GM18507 (cell line): Measurements from ENCODE around the gene MAN2A1.

Experiments used
- DNase-seq: peaks from one replicate; pipeline ENCODE4 v3.0.0; 2011; ENCODE audit warnings: low read depth; ENCODE audit not compliant: insufficient read length; ENCODE audit errors: extremely low spot score
- FAIRE-seq: peaks from 2 replicates; lab custom pipeline; 2011; peaks lifted over from hg19 to GRCh38; lab: Jason Lieb, UNC

Gene MAN2A1

DNA sequence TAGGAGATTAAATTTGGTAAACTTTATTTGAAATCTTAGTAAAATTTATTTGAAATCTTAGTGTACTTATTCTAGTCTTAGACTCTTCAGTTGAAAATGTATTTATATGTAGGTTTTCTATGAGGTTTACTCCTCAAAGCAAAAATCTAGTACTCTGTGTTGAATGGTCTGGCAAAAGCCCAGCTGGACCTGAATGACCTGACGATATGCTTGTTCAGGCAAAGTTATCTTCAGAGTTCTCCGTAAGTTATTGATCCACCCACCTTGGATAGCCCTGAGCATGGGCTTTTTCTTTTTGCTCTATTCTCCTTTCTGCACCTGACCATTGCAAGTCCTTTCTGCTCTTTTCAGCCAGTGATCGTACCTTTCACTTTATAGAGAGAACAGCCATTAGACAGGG lies 158.4 kb downstream of the MAN2A1 start:
- FAIRE-seq = no peak

DNA sequence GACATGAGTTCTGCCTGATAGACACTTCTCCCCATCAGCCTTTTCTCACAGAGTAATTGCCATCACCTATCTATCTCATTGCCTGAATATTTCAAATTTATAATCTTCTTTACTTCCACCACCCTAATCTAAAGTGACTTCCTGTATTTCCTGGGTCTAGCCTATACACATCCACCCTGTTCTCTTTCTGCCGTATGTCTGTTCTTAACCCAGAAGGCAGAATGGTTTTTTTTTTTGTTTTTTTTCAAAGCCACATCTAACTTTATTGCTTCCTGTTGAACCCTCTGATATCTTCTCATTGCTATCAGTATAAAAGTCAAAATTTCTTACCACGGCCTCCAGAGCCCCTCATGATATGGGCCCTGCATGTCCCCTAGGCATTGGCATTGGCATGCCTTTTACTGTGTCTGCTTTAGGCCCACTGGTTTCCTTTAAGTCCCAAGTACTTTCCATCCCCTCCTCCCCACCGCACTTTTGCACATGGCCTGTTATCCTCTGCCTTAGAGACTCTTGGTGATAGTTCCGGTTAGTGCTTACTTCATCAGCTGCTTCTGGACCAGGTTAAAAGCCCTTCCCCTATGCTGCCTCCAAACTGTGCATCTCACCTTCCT lies 159.9 kb downstream of the MAN2A1 start:
- DNase-seq = no peak
- FAIRE-seq = no peak

More for the DNA sequence above, 158.4 kb downstream of the MAN2A1 start:
- no peak for DNase-seq

DNA sequence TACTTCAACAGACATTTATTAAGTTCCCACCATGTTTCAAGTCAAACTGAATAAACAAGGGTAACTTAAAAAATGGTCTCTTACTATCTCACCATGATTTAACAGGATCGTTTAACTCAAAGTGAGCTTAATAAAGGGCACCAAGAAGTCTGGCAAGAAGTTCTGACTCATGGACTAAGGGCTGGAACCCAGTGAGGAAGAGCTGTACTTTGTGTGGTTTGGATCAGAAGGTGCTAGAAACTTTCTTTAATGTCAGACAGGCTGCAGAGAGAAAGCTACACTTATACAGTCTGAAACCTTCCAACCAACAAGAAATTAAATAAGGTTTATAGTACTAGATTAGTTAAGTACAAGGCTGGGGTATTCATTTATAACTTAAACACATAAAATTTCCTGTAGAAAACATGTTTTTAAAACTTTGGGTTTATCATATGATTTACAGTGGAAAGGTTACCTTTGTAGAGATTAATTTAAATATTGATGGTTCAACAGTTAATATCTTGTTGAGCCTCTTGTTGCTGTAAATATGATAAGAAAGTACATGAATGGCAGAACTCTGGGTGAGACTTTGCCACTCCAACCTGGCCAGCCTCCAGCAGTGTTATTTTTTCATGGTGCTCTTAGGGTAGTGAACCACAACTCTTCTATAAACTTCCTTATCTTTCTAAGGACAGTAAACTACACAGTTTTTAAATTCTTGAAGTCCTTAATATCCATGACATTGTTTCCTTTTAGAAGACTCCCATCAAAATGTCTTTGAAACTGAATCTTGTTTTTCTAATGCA lies 162.8 kb downstream of the MAN2A1 start:
- no peak for DNase-seq
- FAIRE-seq = no peak

DNA sequence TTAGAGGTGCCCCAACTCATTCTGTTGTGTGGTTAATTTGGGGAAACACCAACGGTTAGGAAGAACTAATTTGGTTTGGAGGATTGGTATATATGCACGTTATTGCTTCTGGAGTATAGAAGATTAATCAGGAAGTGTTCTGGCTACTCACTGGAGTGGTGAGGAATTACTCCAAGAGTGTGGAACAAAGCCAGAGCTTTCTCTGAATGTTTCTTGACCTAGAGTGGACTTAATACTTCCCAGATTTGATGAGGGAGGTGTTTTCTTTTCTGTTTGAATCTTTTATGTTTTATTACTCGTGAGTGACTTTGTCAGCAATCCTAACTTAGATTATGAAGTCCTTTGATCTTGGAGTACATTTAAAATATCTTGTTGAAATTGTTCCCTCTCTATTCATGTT lies 163.7 kb downstream of the MAN2A1 start:
- DNase-seq (no peak), FAIRE-seq (no peak)

DNA sequence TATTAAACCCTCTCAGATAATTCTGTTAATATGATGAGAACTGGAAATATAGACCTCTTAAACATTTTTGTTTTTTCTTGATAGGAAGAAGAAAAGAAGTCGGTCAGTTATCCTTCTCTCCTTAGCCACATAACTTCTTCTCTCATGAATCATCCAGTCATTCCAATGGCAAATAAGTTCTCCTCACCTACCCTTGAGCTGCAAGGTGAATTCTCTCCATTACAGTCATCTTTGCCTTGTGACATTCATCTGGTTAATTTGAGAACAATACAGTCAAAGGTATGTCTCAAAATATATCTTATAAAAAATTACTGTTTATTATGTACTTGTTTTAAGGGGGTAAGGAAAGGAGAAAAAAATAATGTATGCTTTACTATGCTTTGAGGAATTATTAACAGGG lies 165.3 kb downstream of the MAN2A1 start:
- FAIRE-seq (no peak), DNase-seq (no peak)

DNA sequence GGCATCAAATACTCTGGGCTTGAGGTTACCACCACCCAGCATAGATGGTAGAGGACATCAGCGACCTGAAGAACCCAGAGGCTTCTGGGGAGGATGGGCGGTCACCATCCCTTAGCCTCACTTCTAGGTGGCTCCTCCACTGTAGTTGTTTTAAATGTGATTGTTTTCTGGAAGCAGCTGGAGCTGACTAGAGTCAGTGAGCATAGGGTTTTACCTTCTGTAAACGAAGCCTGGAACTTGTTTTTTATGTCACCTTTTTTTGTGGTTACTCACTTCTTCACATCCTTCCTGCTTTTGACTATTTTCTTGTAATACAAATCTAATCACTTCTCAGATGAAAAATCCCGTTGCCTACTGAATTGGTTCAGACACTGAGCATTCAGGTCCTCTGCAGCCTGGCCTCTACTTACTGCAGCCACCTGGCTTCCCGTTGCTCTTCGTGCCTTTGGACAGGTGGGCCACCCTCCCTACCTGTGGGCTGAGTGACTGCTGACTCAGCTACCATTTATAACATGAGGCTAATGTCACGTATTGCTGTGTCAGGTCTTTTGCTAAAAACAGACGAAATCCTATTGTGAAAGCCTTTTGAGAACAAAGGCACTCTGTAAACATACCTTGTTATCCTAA lies 167.8 kb downstream of the MAN2A1 start:
- no peak for DNase-seq
- no peak for FAIRE-seq

DNA sequence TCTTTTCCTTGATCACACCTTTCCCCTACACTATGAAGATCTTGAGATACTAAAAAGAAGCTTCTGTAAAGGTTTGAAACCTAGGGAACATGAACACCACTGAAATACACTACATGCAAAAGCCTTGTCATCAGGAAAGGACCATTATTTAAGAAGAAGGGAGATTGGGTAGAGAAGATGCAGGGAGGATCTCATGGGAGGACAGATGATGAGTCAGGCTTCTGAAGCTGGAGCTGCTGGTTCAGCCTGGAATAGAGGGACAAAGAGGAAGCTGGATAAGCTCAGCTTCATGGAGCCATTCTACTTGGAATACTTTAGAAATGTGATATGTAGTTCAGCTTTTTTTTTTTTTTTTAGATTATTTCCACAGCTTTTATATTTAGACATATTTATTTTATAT lies 169.8 kb downstream of the MAN2A1 start:
- no peak for DNase-seq

DNA sequence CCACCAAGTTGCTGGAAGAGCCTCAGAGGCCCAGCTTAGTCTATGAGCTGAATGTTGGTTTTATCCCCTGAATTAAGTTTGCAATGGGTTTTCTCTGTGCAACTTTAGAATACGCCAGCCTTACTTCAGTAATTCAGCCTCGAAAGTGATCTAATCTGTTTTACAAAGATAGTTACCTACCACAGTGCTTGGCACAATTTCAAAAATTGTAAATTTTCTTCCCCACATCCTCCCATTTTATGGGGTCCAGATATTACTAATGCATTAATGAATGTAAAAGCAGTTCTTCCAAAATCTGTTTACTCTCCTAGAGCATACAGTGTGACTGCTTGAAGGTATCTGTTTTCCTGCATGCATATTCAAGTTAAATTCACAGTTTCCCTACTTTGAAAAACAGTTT lies 172.6 kb downstream of the MAN2A1 start:
- no peak for FAIRE-seq
- no peak for DNase-seq

More for the DNA sequence above, 169.8 kb downstream of the MAN2A1 start:
- no peak for FAIRE-seq

DNA sequence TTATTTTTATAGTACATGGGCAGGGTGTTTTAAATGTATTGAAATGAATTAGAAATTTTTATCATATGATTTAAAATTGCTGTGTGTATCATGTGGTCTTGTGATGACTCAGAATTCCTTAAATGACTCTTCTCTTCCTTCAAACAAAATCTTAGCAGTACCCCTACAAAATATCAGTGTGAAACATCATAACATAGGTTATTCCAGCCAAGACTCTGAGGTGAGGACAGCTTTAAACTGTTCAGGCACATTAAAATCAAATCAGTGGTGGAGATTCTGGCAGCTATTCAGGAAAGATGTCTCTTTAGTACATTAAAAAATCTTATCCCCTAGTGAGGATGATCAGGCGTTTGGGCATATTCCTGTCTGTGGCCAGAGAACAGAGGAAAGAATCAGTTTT lies 174.0 kb downstream of the MAN2A1 start:
- DNase-seq = no peak
- no peak for FAIRE-seq

DNA sequence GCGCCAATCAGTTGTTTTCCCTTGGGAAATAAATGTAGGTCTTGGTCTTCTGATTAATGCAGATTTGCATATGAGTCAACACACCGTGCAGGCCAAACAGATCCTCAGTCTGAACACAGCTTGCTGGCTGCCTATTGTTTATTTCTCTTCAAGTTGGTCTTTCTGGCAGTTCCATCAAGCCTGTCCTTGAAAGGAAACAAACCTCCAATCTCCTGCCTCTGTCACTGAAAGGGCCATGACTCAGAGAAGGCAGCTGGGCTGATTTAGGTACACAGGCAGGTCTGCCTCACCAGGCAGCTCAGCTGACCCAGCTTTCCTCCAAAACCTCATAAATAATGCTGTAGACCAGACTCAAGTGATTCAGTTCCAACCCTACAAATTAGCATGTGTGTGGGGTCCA lies 175.9 kb downstream of the MAN2A1 start:
- DNase-seq (no peak), FAIRE-seq (no peak)

DNA sequence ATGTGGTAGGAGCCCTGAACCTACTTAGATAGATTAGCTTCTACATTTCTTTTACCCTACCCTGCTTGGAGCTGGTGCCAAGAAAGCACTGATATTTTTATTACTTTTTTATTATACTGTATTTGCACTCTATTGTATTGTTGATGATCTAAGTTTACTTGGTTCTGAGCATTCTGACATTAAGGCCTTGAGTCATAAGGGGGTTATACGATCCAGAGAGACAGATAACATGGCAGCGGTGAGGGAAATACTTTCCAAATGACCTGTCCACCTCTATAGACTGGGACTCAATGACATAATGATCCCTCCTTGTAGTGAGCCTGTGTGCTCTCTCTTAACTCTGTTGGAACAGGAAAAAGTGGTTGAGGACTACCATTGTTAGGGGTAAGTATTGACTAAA lies 176.3 kb downstream of the MAN2A1 start:
- no peak for DNase-seq
- FAIRE-seq = no peak

DNA sequence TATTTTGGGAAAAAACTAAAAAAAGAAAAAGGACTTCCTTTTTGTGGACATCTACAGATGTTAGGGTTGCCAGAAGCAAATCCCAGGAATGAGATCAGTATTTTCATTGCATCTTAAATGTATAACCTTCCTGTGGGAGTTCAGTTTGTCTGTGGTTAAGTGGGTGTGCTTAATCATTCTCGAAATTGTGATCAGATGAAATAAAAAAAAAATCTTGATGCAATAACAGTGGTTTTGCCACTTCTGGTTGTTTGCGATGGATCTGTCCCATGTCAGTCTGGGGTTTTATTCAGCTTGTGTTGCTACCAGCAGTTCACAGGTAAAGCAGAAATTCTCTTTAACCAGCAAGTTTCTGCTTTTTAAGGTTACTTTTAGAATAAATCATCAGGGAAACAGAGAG lies 179.0 kb downstream of the MAN2A1 start:
- no peak for FAIRE-seq
- DNase-seq = no peak

DNA sequence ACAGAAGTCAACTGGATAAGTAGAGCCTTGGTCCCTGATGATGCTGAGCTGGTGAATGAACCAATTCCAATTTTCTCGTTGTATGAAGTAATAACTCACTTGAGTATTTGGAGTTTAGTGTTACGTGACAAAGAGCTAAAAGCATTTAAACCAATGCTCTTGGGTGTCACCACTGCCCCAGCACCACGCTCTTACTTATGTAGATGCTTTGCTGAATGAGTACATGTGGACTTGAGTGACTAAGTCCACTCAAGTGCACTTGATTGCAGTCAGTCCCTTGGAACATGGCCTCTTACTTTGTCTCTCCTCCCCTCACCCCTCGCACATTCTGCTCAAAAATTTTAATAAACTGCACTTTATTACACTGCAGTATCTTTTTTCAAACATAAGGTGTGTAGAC lies 184.0 kb downstream of the MAN2A1 start:
- FAIRE-seq = no peak
- DNase-seq = no peak

DNA sequence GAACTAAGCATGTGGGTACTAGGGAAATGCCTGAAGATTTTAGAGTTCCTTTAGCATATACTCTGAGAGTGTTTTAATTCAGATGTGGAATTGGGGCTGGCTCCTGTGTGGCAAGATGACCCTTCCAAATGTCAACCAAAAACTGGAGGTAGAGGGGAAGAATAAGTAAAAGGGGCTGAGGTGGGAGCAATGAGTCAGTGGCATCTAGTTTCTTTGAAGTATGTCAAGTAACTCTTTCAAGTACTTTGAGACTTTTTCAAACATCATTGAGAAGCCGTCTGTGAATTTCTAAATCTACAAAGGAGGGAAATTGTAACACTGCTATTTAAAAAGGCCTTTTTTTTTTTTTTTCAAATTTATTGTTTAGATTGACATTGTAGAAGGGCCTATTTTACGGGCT lies 184.4 kb downstream of the MAN2A1 start:
- DNase-seq (no peak), FAIRE-seq (no peak)

DNA sequence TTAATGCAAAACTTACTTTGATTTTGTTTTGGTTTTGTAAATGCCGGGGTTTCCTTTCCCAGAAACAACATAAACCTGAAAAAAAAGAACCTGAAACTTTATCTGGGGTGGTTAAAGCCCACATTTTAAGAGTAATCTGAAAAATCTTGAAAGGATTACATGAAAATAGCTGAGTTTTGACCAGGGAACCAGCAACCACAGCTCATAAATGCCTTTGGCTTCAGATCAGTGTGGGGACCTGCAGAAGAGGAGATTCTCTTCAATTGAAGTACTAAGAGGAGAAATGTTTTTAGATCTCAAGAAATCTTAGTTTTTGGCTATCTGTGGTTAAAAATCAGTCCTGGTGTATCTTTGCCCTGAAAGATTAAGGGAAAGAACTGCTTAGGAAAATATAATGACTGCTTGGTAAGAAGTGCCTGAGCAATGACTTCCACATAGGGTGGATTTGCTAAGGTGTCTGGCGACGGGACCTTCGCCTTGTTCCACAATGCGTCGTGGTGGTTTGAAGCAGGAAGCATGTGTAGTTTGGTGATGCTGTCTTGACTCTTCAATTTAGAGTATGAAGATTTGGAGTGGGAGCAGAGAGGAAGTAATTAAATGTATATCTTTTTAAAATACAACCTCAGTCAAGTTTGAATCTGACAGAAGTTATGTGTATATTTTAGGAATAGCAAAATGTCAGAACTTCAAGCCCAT lies 186.5 kb downstream of the MAN2A1 start:
- DNase-seq (no peak), FAIRE-seq (no peak)

DNA sequence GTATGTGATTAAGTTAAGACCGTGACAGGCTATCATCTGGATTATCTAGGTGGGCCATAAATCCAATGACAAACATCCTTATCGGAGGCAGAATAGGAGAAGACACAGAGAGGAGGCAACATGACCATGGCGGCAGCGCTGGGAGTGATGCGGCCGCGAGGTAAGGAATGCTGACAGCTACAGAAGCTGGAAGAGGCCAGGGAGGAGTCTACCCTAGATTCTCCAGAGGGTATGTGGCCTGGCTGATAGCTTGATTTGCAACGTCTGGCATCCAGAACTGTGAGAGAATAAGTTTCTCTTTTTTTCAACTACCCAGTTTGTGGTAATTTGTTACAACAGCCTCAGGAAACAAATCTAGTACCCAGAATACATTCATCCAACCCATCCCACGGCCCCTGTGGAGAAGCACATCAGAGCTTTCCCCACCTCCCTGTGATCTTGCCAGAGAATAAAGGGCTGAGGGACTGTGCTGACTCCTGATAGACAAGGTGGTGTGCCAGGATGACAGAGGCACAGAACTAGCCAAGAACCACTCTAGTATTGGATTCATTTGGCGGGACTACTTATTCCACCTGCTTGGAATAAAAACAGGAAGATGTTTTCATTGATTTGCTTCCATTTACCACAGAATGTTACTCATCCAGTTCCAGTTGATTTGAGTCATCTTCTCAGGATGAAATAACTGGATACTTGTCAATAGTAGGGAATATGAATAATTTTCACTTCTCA lies 187.4 kb downstream of the MAN2A1 start:
- DNase-seq (no peak), FAIRE-seq (no peak)

DNA sequence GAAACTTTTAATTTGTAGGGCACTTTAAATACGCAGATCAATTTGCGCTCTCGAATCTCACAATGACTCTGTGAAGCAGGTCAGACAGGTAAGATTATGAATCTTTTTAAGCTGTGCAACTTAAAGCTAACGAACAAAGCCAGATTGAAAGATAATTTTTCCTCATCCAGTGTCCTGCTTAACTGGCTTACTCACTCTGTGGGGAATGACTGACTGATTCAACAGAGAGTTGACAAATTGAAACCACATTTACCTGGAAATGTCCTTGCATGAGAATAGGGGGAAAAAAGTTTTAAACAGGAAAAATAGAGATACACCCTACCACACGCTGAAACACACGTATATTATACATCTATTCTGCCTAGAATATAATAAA lies 187.9 kb downstream of the MAN2A1 start:
- no peak for FAIRE-seq
- DNase-seq = no peak

DNA sequence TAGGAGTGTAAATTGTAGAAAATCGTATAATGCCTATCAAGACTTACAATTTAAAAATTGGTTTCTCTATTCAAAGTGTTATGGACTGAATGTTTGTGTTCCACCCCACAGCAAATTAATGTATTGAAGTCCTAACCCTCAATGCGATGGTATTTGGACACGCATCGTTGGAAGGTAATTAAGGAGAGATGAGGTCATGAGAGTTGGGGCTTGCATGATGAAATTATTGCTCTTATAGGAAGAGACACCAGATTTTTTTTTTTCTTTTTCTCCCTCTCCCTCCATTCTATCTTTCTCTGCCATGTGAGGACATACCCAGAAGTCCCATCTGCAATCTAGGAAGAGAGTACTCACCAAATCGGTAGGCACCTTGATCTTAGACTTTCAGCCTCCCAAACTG lies 189.2 kb downstream of the MAN2A1 start:
- DNase-seq (no peak), FAIRE-seq (no peak)

DNA sequence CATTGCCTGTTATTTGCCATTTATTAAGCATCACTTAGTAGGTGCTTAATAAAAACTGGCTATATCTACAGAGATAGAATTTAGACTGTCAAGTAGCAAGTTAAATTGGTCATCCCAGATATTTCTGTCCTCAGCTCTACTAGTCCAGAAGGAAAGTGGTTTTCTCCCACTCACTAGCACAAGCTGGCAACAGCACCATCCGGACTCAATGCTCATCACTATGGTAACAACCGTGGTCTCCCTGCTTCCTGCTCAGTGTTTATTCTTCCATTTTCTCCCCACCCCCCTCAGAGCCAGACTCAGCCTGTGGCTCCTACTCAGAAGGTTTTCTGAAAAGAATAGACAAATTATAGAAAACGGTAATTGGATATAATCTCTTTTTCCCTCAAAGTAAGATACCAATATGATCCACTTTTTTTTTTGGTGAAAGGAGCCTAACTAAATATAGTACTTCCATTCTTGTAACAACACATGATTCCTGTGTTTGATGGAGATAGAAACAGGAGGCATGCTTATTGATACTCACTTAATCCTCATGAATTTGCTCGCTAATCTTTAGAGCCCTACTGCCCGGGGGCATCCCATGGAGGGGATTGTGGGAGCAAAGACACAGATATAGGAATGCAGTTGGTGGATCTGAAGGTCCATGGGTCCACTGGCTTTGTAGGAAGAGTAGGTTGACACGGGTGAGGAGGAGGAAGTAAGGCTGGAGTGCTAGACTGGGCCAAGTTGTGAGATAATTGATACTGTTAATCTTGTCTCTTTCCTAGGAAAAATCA lies 191.4 kb downstream of the MAN2A1 start:
- FAIRE-seq = no peak
- DNase-seq = no peak
